Stimulated activated CD4-positive, alpha-beta T cell treated with anti-CD3 and anti-CD28 coated beads, Interleukin-4, amount 100 ng/mL, for 1 hour (primary cell): Measurements from ENCODE around the gene ETV1.

Source experiments
- DNase-seq: peaks from one replicate; pipeline ENCODE4 v3.0.0-alpha.2; 2020

ETV1 gene

GRCh38 chr7:13984831-13985685 is 4.4 kb downstream of the ETV1 start:
- DNase-seq, result no peak

GRCh38 chr7:13984061-13984460 is 5.4 kb downstream of the ETV1 start:
- DNase-seq, result no peak

GRCh38 chr7:13982940-13983677 is 6.4 kb downstream of the ETV1 start:
- no peak for DNase-seq

- no peak for DNase-seq
These were observed 8.4 kb downstream of the ETV1 start for GRCh38 chr7:13981070-13981469.

- DNase-seq, result no peak
These were observed 9.0 kb downstream of the ETV1 start for GRCh38 chr7:13980474-13980873.

- DNase-seq, result no peak
These were observed 9.6 kb downstream of the ETV1 start for GRCh38 chr7:13979671-13980435.

GRCh38 chr7:13976594-13976993 is 12.9 kb downstream of the ETV1 start:
- DNase-seq, result no peak

- DNase-seq, result no peak
These were observed 24.4 kb downstream of the ETV1 start for GRCh38 chr7:13965077-13965476.

- no peak for DNase-seq
These were observed 25.5 kb downstream of the ETV1 start for GRCh38 chr7:13963925-13964324.

- no peak for DNase-seq
These were observed 34.0 kb downstream of the ETV1 start for GRCh38 chr7:13955494-13955893.

GRCh38 chr7:13953368-13953767 is 36.1 kb downstream of the ETV1 start:
- no peak for DNase-seq

GRCh38 chr7:13952921-13953320 is 36.5 kb downstream of the ETV1 start:
- no peak for DNase-seq

- DNase-seq, result no peak
These were observed 39.5 kb downstream of the ETV1 start for GRCh38 chr7:13949939-13950338.

GRCh38 chr7:13949445-13949844 is 40.0 kb downstream of the ETV1 start:
- DNase-seq, result no peak

- no peak for DNase-seq
These were observed 41.3 kb downstream of the ETV1 start for GRCh38 chr7:13948019-13948801.

GRCh38 chr7:13947535-13947934 is 41.9 kb downstream of the ETV1 start:
- DNase-seq, result no peak

- DNase-seq, result no peak
These were observed 43.3 kb downstream of the ETV1 start for GRCh38 chr7:13946181-13946580.

GRCh38 chr7:13945670-13946069 is 43.8 kb downstream of the ETV1 start:
- DNase-seq, result no peak

- no peak for DNase-seq
These were observed 55.9 kb downstream of the ETV1 start for GRCh38 chr7:13933536-13933935.

GRCh38 chr7:13933091-13933490 is 56.4 kb downstream of the ETV1 start:
- DNase-seq, result no peak

- DNase-seq, result no peak
These were observed 57.3 kb downstream of the ETV1 start for GRCh38 chr7:13932131-13932530.

GRCh38 chr7:13921062-13921461 is 68.4 kb downstream of the ETV1 start:
- DNase-seq, result no peak
